Calu3 (cell line): Measurements from ENCODE around the gene DPP3. TPM values are rescaled to one million over a fixed set of nuclear protein-coding genes. Genes with fewer than 3 reads are reported as not detected.

ENCODE experiments used
- BruUV-seq: library from RNA; stranded (reverse); fragments of 400-500 nt; replicated peaks from 2 replicates; lab custom pipeline; 2021; lab: Mats Ljungman, UMichigan
- CTCF ChIA-PET: fragments of 300-600 bp; sonication (Branson Sonifier 250); formaldehyde crosslinking; loops from one replicate; lab custom pipeline; 2022; ENCODE audit warnings: antibody characterized with exemption; lab: Charles Lee
- DNase-seq: peaks from one replicate; pipeline ENCODE4 v3.0.0; 2022
- H3K27ac Mint-ChIP-seq: one replicate; pipeline ENCODE4 v1.8.0; 2022; ENCODE audit warnings: mixed read lengths; ENCODE audit not compliant: unreplicated experiment
- H3K27me3 Mint-ChIP-seq: one replicate; pipeline ENCODE4 v1.8.0; 2022; ENCODE audit warnings: mixed read lengths; ENCODE audit not compliant: unreplicated experiment
- H3K36me3 Mint-ChIP-seq: one replicate; pipeline ENCODE4 v1.8.0; 2022; ENCODE audit warnings: mild to moderate bottlenecking, moderate library complexity, mixed read lengths; ENCODE audit not compliant: insufficient read depth, unreplicated experiment
- H3K4me1 Mint-ChIP-seq: one replicate; pipeline ENCODE4 v1.8.0; 2022; ENCODE audit warnings: mild to moderate bottlenecking, low read depth, mixed read lengths; ENCODE audit not compliant: unreplicated experiment
- H3K4me3 Mint-ChIP-seq: one replicate; pipeline ENCODE4 v1.8.0; 2022; ENCODE audit warnings: mild to moderate bottlenecking, low read depth, moderate library complexity, mixed read lengths; ENCODE audit not compliant: unreplicated experiment
- H3K9me3 Mint-ChIP-seq: one replicate; pipeline ENCODE4 v1.8.0; 2022; ENCODE audit warnings: low read depth, mixed read lengths; ENCODE audit not compliant: unreplicated experiment
- CTCF ChIP-seq: fragments of 200-600 bp; IDR thresholded peaks from one replicate; pipeline ENCODE4 v1.8.0; 2022; ENCODE audit warnings: antibody characterized with exemption; ENCODE audit not compliant: unreplicated experiment
- intact Hi-C: fragments of 100-400 bp; cut with micrococcal nuclease; formaldehyde crosslinking; loops from one replicate; pipeline ENCODE4 v1.10.0; 2022; ENCODE audit not compliant: unreplicated experiment
- total RNA-seq: library from RNA; stranded (reverse); gene quantifications from 2 replicates; pipeline ENCODE4 v1.2.3, GENCODE V29; 2022

DPP3 gene
- total RNA-seq, 1 experiment from 2014 or later = 57.4 TPM

- Mint-ChIP-seq H3K27me3 (peaks cover 31% of the 10 kb centered on the region), H3K4me1 (peaks cover 6% of the 10 kb centered on the region), H3K36me3 (peaks cover 12% of the 10 kb centered on the region), H3K4me3 (no peak overlapping the region), H3K27ac (no peak overlapping the region), H3K9me3 (no peaks in the 10 kb centered on the region)
- CTCF ChIA-PET = no interaction called here
- DNase-seq = no peak
- TF ChIP-seq CTCF = no peak
- no TSS peak for BruUV-seq
- intact Hi-C loops = no loop called here
Observed at GRCh38 chr11:66548041-66548440, 67.8 kb downstream of the DPP3 start.

GRCh38 chr11:66548774-66549630 lies 68.8 kb downstream of the DPP3 start:
- peaks cover 31% of the 10 kb centered on the region for H3K27me3 Mint-ChIP-seq
- peaks cover 6% of the 10 kb centered on the region for H3K4me1 Mint-ChIP-seq
- intact Hi-C loops = no loop called here
- no peak overlapping the region for H3K4me3 Mint-ChIP-seq
- H3K9me3 Mint-ChIP-seq = no peaks in the 10 kb centered on the region
- CTCF ChIA-PET = interaction anchor here (0.7 kb wide), 1 partner anchor 120 kb away, joined by 3 read pairs; no protein-coding TSS in a partner anchor
- peaks cover 12% of the 10 kb centered on the region for H3K36me3 Mint-ChIP-seq
- no peak for TF ChIP-seq CTCF
- no peak for DNase-seq
- BruUV-seq = no TSS peak
- H3K27ac Mint-ChIP-seq = no peak overlapping the region

GRCh38 chr11:66549696-66550095 lies 69.5 kb downstream of the DPP3 start:
- no peak for DNase-seq
- intact Hi-C loops = no loop called here
- no TSS peak for BruUV-seq
- peaks cover 12% of the 10 kb centered on the region for H3K36me3 Mint-ChIP-seq
- no peak for TF ChIP-seq CTCF
- no peak overlapping the region for H3K4me3 Mint-ChIP-seq
- no peak overlapping the region for H3K27ac Mint-ChIP-seq
- CTCF ChIA-PET = no interaction called here
- H3K9me3 Mint-ChIP-seq = no peaks in the 10 kb centered on the region
- H3K27me3 Mint-ChIP-seq = peaks cover 37% of the 10 kb centered on the region
- H3K4me1 Mint-ChIP-seq = no peaks in the 10 kb centered on the region

- no peak for TF ChIP-seq CTCF
- Mint-ChIP-seq H3K27me3 (peaks cover 49% of the 10 kb centered on the region), H3K27ac (no peak overlapping the region), H3K9me3 (no peaks in the 10 kb centered on the region), H3K4me3 (no peak overlapping the region), H3K36me3 (peaks cover 5% of the 10 kb centered on the region), H3K4me1 (no peaks in the 10 kb centered on the region)
- intact Hi-C loops = no loop called here
- CTCF ChIA-PET = no interaction called here
- BruUV-seq = no TSS peak
- no peak for DNase-seq
Observed at GRCh38 chr11:66550887-66551286, 70.7 kb downstream of the DPP3 start.
